H9 (cell line): ENCODE data around the gene KLC4. TPM values are rescaled to one million over a fixed set of nuclear protein-coding genes. Genes with fewer than 3 reads are reported as not detected.

Experiments
- DNase-seq: peaks from one replicate; pipeline ENCODE4 v3.0.0-alpha.2; 2017
- H2AFZ ChIP-seq: one replicate; pipeline ENCODE4 v1.6.1; 2013; ENCODE audit warnings: mild to moderate bottlenecking, low read length, control low read depth, moderate library complexity
- H2AK5ac ChIP-seq: 2 replicates; pipeline ENCODE4 v1.6.1; 2013; ENCODE audit warnings: low read length, control low read depth, mixed read lengths; ENCODE audit not compliant: insufficient read length
- H2BK120ac ChIP-seq: one replicate; pipeline ENCODE4 v1.6.1; 2013; ENCODE audit warnings: low read depth, mild to moderate bottlenecking, low read length, control low read depth, inconsistent platforms; ENCODE audit not compliant: poor library complexity, severe bottlenecking
- H2BK12ac ChIP-seq: 2 replicates; pipeline ENCODE4 v1.6.1; 2013; ENCODE audit warnings: low read length, control low read depth, mixed read lengths, low read depth; ENCODE audit not compliant: insufficient read length
- H2BK15ac ChIP-seq: 2 replicates; pipeline ENCODE4 v1.6.1; 2013; ENCODE audit warnings: low read depth, low read length, control low read depth
- H2BK20ac ChIP-seq: one replicate; pipeline ENCODE4 v1.6.1; 2013; ENCODE audit warnings: low read depth, mild to moderate bottlenecking, low read length, control low read depth, inconsistent platforms; ENCODE audit not compliant: poor library complexity, severe bottlenecking
- H2BK5ac ChIP-seq: 2 replicates; pipeline ENCODE4 v1.6.1; 2013; ENCODE audit warnings: low read length, control low read depth, mixed read lengths; ENCODE audit not compliant: insufficient read length
- H3K14ac ChIP-seq: 2 replicates; pipeline ENCODE4 v1.6.1; 2013; ENCODE audit warnings: low read length, control low read depth; ENCODE audit not compliant: insufficient read depth
- H3K18ac ChIP-seq: 2 replicates; pipeline ENCODE4 v1.6.1; 2013; ENCODE audit warnings: low read depth, mild to moderate bottlenecking, mixed read lengths, low read length, control low read depth; ENCODE audit not compliant: insufficient read length
- H3K23ac ChIP-seq: 2 replicates; pipeline ENCODE4 v1.6.1; 2013; ENCODE audit warnings: low read length, control low read depth, mixed read lengths, low read depth; ENCODE audit not compliant: insufficient read length
- H3K23me2 ChIP-seq: 2 replicates; pipeline ENCODE4 v1.6.1; 2013; ENCODE audit warnings: low read depth, mild to moderate bottlenecking, mixed read lengths, low read length, control low read depth; ENCODE audit not compliant: insufficient read length, poor library complexity, severe bottlenecking
- H3K27ac ChIP-seq: 2 replicates; pipeline ENCODE4 v1.5.1; 2013; ENCODE audit warnings: low read length, control low read depth, mixed read lengths, low read depth; ENCODE audit not compliant: insufficient read length
- H3K27me3 ChIP-seq: 2 replicates; pipeline ENCODE4 v1.6.1; 2013; ENCODE audit warnings: low read length, control low read depth, inconsistent platforms; ENCODE audit not compliant: insufficient read depth
- H3K4ac ChIP-seq: 2 replicates; pipeline ENCODE4 v1.6.1; 2013; ENCODE audit warnings: low read depth, mild to moderate bottlenecking, control low read depth, inconsistent platforms, low read length, moderate library complexity
- H3K4me1 ChIP-seq: 2 replicates; pipeline ENCODE4 v1.6.1; 2013; ENCODE audit warnings: low read length, control low read depth, inconsistent platforms; ENCODE audit not compliant: insufficient read depth
- H3K4me2 ChIP-seq: 2 replicates; pipeline ENCODE4 v1.6.1; 2013; ENCODE audit warnings: low read length, control low read depth, mixed read lengths; ENCODE audit not compliant: insufficient read length, insufficient read depth
- H3K56ac ChIP-seq: 2 replicates; pipeline ENCODE4 v1.6.1; 2013; ENCODE audit warnings: low read depth, mild to moderate bottlenecking, mixed read lengths, low read length, control low read depth; ENCODE audit not compliant: insufficient read length
- H3K79me1 ChIP-seq: 2 replicates; pipeline ENCODE4 v1.6.1; 2013; ENCODE audit warnings: low read depth, mild to moderate bottlenecking, moderate library complexity, low read length, control low read depth, inconsistent platforms; ENCODE audit not compliant: insufficient read depth, poor library complexity, severe bottlenecking
- H3K79me2 ChIP-seq: 2 replicates; pipeline ENCODE4 v1.6.1; 2013; ENCODE audit warnings: low read length, control low read depth, inconsistent platforms; ENCODE audit not compliant: insufficient read depth
- H3K9ac ChIP-seq: 2 replicates; pipeline ENCODE4 v1.6.1; 2013; ENCODE audit warnings: low read length, control low read depth, mixed read lengths; ENCODE audit not compliant: insufficient read length; ENCODE audit errors: extremely low read depth
- H3K9me3 ChIP-seq: one replicate; pipeline ENCODE4 v1.6.1; 2013; ENCODE audit warnings: low read depth, low read length, inconsistent platforms; ENCODE audit not compliant: control insufficient read depth
- H3T11ph ChIP-seq: one replicate; pipeline ENCODE4 v1.6.1; 2013; ENCODE audit warnings: mild to moderate bottlenecking, low read length, control low read depth, inconsistent platforms
- H4K20me1 ChIP-seq: one replicate; pipeline ENCODE4 v1.6.1; 2013; ENCODE audit not compliant: control insufficient read depth, insufficient read length, insufficient read depth
- H4K5ac ChIP-seq: 2 replicates; pipeline ENCODE4 v1.6.1; 2013; ENCODE audit warnings: low read depth, mild to moderate bottlenecking, mixed read lengths, low read length, control low read depth; ENCODE audit not compliant: insufficient read length
- H4K8ac ChIP-seq: replicated peaks from 2 replicates; pipeline ENCODE4 v1.6.1; 2013; ENCODE audit warnings: low read length, control low read depth, mixed read lengths, low read depth; ENCODE audit not compliant: insufficient read length
- H4K91ac ChIP-seq: 2 replicates; pipeline ENCODE4 v1.6.1; 2013; ENCODE audit warnings: low read depth, mild to moderate bottlenecking, moderate library complexity, mixed read lengths, low read length, control low read depth; ENCODE audit not compliant: insufficient read length
- H3K27ac Mint-ChIP-seq, 3 experiments: 2 replicates in 2 of 3; 3 replicates in 1 of 3; pipeline ENCODE4 v1.8.0; 2020 to 2021; ENCODE audit warnings: mixed read lengths in 3 of 3, mild to moderate bottlenecking in 1 of 3, moderate library complexity in 1 of 3
- H3K27me3 Mint-ChIP-seq: 2 replicates; pipeline ENCODE4 v1.8.0; 2021; ENCODE audit warnings: low read depth, mild to moderate bottlenecking, moderate library complexity, mixed read lengths
- H3K36me3 Mint-ChIP-seq, 3 experiments: 2 replicates in 2 of 3; 3 replicates in 1 of 3; pipeline ENCODE4 v1.8.0; 2020 to 2021; ENCODE audit warnings: low read depth in 3 of 3, mixed read lengths in 3 of 3; ENCODE audit not compliant: insufficient read depth in 1 of 3
- H3K4me1 Mint-ChIP-seq, 2 experiments: 2 replicates each; pipeline ENCODE4 v1.8.0; 2020; ENCODE audit warnings: mixed read lengths in 2 of 2
- H3K4me3 Mint-ChIP-seq, 2 experiments: 2 replicates in 1 of 2; 3 replicates in 1 of 2; pipeline ENCODE4 v1.8.0; 2020 to 2021; ENCODE audit warnings: mild to moderate bottlenecking in 2 of 2, mixed read lengths in 2 of 2, moderate library complexity in 1 of 2
- H3K9me3 Mint-ChIP-seq, 2 experiments: 2 replicates in 1 of 2; 3 replicates in 1 of 2; pipeline ENCODE4 v1.8.0; 2020; ENCODE audit warnings: mild to moderate bottlenecking in 2 of 2, mixed read lengths in 2 of 2, moderate library complexity in 1 of 2
- CTCF ChIP-seq: fragments of 200-600 bp; sonication (generic); conservative IDR thresholded peaks from 3 replicates; pipeline ENCODE4 v1.8.0; 2021; ENCODE audit warnings: antibody characterized with exemption, mild to moderate bottlenecking
- WGBS: extraction: QIAGEN DNeasy Blood & Tissue Kit; methylation state at CpG from one replicate; pipeline ENCODE4 v1.1.7; 2013; ENCODE audit warnings: missing lambda C conversion rate, low lambda C conversion rate, mixed read lengths; ENCODE audit not compliant: insufficient read length; ENCODE audit errors: extremely low coverage; 5-methylcytosine and 5-hydroxymethylcytosine counted together
- total RNA-seq: library from RNA; stranded (reverse); gene quantifications from 2 replicates; pipeline ENCODE4 v1.2.1, GENCODE V29; 2021

Gene KLC4
- total RNA-seq, 1 experiment from 2014 or later: 29.7 TPM

GRCh38 chr6:43093436-43094289 is 34.2 kb downstream of the KLC4 start:
- peak overlapping the region; percentile 40 to 91 (median 63) for H3K27ac Mint-ChIP-seq
- peaks cover 3% of the 10 kb centered on the region for H3K23me2 ChIP-seq
- no peak overlapping the region for H3K4ac ChIP-seq
- no peak overlapping the region for H2BK12ac ChIP-seq
- H2BK5ac ChIP-seq: no peak overlapping the region
- H3K27me3 Mint-ChIP-seq: no peaks in the 10 kb centered on the region
- no peaks in the 10 kb centered on the region for H3K36me3 Mint-ChIP-seq
- no peak overlapping the region for H2AK5ac ChIP-seq
- H3K23ac ChIP-seq: no peak overlapping the region
- no peak overlapping the region for H3K56ac ChIP-seq
- H4K91ac ChIP-seq: no peak overlapping the region
- peak overlapping the region; percentile 36 for H3K27ac ChIP-seq
- peak overlapping the region in 1 of 2 experiments; percentile 51; a peak in 2 of 5 replicates for H3K4me3 Mint-ChIP-seq
- H4K20me1 ChIP-seq: no peaks in the 10 kb centered on the region
- H3K9me3 ChIP-seq: no peaks in the 10 kb centered on the region
- no peak overlapping the region for H2AFZ ChIP-seq
- peak overlapping the region; percentile 12 for H3K4me2 ChIP-seq
- H3K79me2 ChIP-seq: peaks cover 11% of the 10 kb centered on the region; the same call in 1 of the 2 replicates
- no peaks in the 10 kb centered on the region for H3K27me3 ChIP-seq
- H3T11ph ChIP-seq: no peak overlapping the region
- no peaks in the 10 kb centered on the region for H3K9me3 Mint-ChIP-seq
- peaks cover 28% of the 10 kb centered on the region for H3K4me1 ChIP-seq
- no peak overlapping the region for H2BK15ac ChIP-seq
- H4K8ac ChIP-seq: no peak overlapping the region
- no peak overlapping the region for H3K14ac ChIP-seq
- H3K79me1 ChIP-seq: no peaks in the 10 kb centered on the region
- DNase-seq: peak; percentile 56
- H3K9ac ChIP-seq: no peak overlapping the region
- no peak overlapping the region for H4K5ac ChIP-seq
- TF ChIP-seq CTCF: no peak
- peak overlapping the region; percentile 34 for H3K18ac ChIP-seq
- H2BK120ac ChIP-seq: no peak overlapping the region
- WGBS: no CpG with 5 or more reads among the region's 9 CpGs
- H3K4me1 Mint-ChIP-seq: peaks cover 75 to 77% of the 10 kb centered on the region in 2 experiments
- H2BK20ac ChIP-seq: no peak overlapping the region
